HuH-7 (cell line): ENCODE results near the gene TBC1D19.
"Not testable (repeated sequence)": the region's sequence is repeated elsewhere in the genome, so short reads cannot be mapped to it uniquely, and the experiment has no call there.

Experiments used
- DNase-seq: peaks from one replicate; pipeline ENCODE4 v3.0.0; 2011; ENCODE audit warnings: low spot score

The TBC1D19 gene

DNA sequence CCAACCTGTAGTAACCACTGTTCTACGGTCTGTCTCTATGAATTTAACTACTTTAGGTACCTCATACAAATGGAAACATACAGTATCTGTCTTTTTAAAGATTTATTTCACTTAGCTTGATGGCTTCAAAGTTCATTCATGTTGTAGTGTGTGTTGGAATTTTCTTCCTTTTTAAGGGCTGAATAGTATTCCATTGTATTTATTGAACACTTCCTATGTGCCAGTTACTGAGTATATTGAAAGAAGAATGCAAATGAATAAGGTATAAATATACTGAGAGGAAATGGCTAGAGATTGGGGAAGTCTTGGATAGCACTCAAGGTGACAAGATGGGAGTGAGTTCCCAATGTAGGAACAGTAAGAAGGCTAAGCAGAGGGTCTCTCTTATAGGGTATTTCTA, 17.3 kb downstream of the TBC1D19 start:
- no peak for DNase-seq

GRCh38 chr4:26607776-26608175, 23.9 kb downstream of the TBC1D19 start:
- no peak for DNase-seq

DNA sequence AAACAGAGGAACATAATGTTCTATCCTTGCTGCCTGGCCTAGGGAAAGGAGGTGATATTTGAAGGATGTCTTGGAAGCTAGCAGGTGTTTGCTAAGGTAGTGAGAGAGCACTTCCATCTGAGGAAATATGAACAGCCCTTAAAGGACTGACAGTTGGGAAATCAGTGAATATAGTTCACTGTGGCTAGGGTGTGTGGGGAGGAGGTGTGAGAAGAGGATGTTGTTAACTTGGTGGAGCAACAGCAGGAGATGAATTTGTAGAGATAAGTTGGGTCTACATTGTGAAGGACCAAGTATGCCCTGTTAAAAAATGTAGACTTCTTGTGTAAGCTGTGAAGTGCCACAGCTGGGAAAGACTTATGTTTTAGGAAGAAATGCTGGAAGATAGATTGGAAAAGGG, 25.5 kb downstream of the TBC1D19 start:
- no peak for DNase-seq

DNA sequence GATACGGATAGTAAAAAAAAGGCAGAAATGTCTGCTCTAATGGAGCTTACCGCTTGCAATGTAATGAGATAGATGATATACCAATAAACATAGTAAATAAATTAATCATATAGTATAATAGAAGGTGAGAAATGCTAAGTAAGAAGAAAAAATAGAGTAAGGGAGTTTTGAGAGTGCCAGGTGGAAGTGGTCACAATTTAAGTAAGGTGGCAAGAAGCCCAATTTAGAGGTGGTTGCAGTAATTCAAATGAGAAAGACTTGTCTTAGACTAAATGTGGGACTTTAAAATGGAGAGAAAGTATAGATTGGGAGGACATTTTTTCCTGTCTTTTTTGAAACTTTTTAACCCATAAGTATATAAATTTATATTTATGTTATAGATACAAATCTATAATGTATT, 26.0 kb downstream of the TBC1D19 start:
- no peak for DNase-seq

GRCh38 chr4:26611372-26611771, 27.5 kb downstream of the TBC1D19 start:
- no peak for DNase-seq

- DNase-seq, result no peak
Observed at GRCh38 chr4:26611885-26612284, 28.0 kb downstream of the TBC1D19 start.

DNA sequence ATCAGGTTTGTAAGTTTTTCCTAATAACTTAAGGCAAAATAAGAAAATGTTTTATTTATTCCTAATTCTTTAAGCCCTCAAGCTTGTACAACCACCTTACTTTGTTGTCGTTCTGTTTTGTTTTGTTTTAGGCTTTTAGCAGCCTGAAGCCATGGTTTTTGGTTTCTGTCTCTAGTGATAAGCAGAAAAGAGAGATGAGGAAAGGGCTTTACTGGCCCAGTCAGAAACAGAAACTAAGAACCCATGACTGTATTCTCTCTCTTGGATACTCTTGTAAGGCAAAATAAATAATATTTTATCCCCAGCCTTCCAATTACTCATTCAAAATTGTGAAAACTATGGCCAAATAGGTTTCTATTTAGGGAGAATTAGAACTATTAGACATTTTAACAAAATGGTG, 29.4 kb downstream of the TBC1D19 start:
- no peak for DNase-seq

GRCh38 chr4:26613735-26614134, 29.9 kb downstream of the TBC1D19 start:
- DNase-seq, result no peak

DNA sequence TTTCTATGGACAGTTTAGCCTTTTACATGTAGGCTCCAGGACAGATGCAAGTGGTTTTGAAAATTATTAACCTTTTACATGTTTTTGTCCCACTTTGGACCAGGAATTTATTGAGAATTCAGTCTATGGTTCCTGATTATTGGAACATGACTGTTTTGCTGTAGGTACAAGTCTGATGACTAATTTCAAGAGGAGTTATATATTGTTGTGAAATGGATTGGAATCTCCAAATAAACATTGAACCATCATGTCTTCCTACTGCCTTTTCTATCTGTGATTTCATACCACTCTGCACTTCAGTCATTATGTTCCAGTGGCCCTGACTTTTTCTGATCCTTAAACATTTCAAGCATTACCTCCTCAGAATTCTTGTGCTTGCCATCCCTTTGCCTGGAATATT, 35.9 kb downstream of the TBC1D19 start:
- no peak for DNase-seq

DNA sequence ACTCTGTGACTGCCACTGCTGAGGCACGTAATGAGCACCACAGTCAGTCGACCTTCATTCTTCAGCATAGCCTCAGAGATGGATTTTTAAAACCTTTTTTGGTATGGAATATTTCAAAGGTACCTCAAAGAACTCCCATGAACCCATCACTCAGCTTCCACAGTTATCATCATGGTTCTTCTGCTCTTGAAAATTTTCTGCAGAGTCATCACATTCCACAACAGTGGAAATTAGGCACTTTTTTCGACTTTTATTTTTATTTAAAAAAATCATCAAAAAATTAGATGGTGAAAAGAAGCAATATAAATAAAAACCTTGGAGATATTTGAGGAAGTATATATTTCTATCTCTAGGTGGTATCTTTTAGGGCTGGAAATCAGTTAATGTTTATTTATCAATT, 37.5 kb downstream of the TBC1D19 start:
- no peak for DNase-seq

DNA sequence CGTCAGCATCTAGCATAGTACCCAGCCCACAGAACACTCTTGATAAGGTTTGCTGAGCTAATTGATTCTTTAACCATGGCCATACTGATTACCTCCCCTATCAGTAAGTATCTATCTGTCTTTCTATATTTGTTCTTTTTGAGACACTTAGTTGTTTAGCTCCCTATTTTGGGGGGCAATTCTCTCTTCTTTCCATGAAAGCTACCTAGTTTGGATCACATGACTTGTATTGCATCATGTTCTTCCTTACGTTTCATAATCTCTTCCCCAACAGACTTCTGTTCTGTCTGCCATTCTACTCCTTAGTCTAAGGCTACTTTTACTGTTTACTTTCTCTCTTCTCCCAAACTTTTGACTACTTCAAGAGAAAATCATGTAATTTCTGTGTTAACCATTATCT, 39.0 kb downstream of the TBC1D19 start:
- DNase-seq, result no peak

DNA sequence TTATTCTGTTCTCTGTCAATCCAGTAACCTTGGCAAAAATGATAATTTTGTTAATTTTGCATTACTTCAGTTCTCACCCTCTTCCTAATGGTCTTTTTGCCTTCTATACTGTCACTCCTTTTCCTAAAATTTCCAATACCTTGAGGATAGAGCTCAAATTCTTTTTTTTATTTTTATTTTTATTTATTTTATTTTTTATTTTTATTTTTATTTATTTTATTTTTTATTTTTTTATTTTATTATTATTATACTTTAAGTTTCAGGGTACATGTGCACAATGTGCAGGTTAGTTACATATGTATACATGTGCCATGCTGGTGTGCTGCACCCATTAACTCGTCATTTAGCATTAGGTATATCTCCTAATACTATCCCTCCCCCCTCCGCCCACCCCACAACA, 42.8 kb downstream of the TBC1D19 start:
- not testable (repeated sequence) for DNase-seq

DNA sequence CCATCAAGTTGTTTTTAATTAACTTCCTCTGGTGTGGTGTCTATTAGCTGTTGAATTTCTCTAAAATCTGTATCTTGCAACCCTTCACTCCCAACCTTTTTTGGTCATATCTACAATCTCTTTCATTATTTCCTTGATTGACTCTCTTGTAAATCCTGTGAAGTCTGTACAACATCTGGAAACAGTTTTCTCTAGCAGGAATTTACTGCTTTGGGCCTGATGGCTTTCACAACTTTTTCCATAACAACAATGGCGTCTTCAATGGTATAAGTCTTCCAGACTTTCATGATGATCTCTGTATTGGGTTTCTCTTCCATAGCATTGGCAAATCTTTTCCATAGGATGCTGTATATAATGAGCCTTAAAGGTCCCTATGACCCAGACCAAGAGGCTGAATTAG, 49.0 kb downstream of the TBC1D19 start:
- no peak for DNase-seq

- DNase-seq, result no peak
Observed at GRCh38 chr4:26634237-26634636, 50.4 kb downstream of the TBC1D19 start.

- no peak for DNase-seq
Observed at GRCh38 chr4:26636458-26636857, 52.6 kb downstream of the TBC1D19 start.

DNA sequence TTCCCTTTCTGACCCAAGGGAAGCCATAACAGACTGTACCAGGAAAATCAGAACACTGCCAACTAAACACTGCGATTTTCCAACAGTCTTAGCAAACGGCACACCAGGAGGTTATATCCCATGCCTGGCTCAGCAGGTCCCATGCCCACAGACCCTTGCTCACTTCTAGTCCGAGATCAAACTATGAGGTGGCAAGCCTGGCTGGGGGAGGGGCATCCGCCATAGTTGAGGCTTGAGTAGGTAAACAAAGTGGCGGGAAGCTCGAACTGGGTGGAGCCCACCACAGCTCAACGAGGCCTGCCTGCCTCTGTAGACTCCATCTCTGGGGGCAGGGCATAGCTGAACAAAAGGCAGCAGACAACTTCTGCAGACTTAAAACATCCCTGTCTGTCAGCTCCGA, 56.8 kb downstream of the TBC1D19 start:
- DNase-seq, result not testable (repeated sequence)

GRCh38 chr4:26647523-26648224, 63.8 kb downstream of the TBC1D19 start:
- no peak for DNase-seq

DNA sequence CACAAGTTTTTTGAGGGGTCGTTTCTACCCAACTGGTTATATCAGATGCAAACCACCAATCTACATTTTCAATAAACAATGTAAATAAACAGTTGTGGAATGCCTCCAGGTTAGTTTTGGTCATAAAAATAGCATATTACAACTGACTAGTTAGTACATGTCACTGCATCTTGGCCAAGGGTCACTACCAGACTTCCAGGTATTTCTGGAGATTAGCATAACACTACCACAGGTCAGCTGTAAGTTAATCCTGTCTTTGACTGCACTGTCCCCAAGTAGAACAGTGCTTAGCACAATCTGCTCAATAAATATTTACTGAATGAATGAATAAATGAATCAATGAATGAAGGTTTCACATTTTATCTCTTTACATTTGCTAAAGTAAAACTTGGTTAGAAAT, 64.4 kb downstream of the TBC1D19 start:
- DNase-seq, result no peak

- no peak for DNase-seq
Observed at GRCh38 chr4:26660261-26660660, 76.4 kb downstream of the TBC1D19 start.

DNA sequence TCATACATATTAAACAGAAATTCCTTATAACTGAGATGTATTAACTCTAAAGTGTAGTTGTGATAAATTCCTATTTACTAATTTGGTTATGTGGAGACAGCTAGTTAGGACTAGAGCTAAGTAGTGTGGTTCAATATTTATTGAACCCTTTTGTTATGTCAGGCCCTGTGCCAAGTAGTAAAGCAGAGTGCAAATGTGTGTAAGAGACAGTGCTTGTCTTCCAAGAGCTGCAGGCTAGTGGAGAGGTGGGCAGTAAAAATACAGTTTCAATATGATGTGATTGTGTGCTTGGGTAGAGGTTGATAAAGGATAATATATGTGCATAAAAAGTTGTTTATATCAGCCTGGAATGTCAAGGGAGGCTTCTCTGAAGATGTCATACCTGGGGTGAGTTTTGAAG, 80.0 kb downstream of the TBC1D19 start:
- DNase-seq, result no peak

- DNase-seq, result no peak
Observed at GRCh38 chr4:26670903-26671537, 87.1 kb downstream of the TBC1D19 start.

- DNase-seq, result not testable (repeated sequence)
Observed at GRCh38 chr4:26679040-26679695, 95.3 kb downstream of the TBC1D19 start.

DNA sequence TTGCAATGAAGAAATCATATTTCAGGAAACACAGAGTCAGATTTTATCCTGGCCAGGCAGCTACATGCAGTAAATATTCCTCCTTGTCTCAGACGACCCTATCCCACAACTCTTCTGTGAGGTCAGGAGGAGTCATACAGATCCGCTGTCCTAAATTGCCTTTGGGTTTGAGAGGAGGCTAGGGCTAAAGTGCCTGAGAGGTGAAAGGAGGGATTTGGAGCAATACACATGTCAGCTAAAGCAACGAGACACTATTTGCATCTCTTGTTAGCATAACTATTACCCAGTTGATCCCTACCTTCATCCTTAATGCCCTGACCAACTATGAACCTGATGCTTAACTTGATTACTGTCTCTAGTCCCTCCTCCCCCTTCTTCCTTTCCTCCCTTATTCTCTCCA, 98.6 kb downstream of the TBC1D19 start:
- DNase-seq, result no peak

- no peak for DNase-seq
Observed at GRCh38 chr4:26685250-26685649, 101.4 kb downstream of the TBC1D19 start.
